Measurements from ENCODE around the gene TMEM140.

TMEM140 gene

DNA sequence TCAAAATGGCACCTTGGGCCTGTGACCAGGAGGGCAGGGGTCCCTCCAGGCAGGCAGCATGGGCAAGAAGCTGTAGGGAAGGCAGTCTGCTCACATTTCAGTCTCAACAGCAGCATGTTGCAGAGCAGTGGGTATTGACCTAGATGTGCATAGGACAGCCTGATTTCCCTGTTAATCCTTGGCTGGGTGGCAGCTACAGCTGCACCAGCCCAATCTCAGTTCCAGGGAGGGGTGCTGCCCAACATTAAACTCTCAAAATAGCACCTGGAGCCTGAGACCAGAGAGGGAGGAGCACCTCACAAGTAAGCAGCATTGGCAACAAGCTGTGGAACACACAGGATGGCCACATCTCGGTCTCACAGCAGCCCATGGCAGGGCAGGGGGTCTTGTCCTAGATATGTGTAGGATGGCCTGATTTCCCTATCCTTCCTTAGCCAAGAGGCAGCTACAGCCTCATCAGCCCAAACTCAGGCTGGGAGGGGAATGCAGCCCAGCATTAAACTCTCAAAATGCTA is 10.3 kb downstream of the TMEM140 start:
- H3K4me3 ChIP-seq (replicated peaks; ENCODE audit: low read depth, low read length) = no peak overlapping the region
- TF ChIP-seq, protein P1, sequence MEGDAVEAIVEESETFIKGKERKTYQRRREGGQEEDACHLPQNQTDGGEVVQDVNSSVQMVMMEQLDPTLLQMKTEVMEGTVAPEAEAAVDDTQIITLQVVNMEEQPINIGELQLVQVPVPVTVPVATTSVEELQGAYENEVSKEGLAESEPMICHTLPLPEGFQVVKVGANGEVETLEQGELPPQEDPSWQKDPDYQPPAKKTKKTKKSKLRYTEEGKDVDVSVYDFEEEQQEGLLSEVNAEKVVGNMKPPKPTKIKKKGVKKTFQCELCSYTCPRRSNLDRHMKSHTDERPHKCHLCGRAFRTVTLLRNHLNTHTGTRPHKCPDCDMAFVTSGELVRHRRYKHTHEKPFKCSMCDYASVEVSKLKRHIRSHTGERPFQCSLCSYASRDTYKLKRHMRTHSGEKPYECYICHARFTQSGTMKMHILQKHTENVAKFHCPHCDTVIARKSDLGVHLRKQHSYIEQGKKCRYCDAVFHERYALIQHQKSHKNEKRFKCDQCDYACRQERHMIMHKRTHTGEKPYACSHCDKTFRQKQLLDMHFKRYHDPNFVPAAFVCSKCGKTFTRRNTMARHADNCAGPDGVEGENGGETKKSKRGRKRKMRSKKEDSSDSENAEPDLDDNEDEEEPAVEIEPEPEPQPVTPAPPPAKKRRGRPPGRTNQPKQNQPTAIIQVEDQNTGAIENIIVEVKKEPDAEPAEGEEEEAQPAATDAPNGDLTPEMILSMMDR (IDR thresholded peaks at IDR 0.05; ENCODE audit: low read length, missing control alignments) = no peak
- DNase-seq (ENCODE audit: low read depth) = no peak

DNA sequence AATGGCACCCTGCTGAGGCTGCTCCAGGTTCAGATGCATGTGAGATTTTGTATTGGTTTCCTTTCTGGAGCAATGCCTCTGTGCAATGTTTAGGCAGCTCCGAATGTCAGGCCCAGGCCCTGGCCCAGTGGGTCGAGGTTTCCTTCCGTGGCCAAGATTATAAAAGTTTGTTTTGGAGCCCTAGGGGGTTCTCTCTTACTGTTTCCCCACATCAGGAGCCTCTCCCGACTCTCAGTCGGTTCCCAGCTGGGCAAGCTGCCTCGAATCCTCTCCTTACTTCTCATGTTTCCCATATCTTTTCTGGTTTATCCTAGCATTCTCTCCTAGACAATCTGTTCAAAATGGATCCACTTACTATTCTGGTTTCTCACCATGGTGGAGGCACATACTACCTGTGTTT is 11.0 kb downstream of the TMEM140 start:
- TF ChIP-seq, protein P1 (IDR thresholded peaks at IDR 0.05; ENCODE audit: low read length, missing control alignments) = no peak
- H3K4me3 ChIP-seq (replicated peaks; ENCODE audit: low read depth, low read length) = no peak overlapping the region
- no peak for DNase-seq (ENCODE audit: low read depth)

DNA sequence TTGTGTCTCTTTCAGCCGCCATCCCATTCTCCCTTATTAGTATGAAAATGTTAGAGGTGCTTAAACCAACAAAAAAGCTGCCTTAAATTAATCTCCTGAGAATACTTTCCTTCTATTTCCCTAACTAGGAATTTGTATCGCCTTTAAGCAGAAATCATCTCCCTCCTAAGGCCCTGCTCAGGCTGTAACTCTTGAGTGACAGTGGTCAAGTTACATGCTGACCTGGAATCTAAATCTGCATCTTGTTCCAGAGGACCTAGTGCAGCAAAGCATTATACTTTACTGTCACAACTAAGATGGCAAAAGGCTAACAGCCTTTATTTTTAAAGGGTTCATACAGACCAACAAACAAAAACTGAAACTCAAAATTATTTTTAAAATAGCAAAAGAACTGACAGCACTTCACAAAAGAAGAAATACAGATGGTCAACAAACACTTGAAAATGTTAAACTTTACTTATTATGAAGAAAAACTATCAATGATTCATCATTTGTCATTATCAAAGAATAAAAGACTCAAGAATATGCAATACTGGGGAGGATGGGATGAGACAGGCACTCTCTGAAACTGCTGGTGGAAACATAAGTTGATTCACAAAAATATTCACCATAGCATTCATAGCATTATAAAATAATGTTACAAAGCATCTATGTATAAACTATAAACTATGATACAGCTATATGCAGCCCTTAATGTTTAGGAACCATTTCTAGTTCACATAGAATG is 11.7 kb downstream of the TMEM140 start:
- no peak overlapping the region for H3K4me3 ChIP-seq (replicated peaks; ENCODE audit: low read depth, low read length)
- DNase-seq (ENCODE audit: low read depth) = no peak
- TF ChIP-seq, protein P1 (IDR thresholded peaks at IDR 0.05; ENCODE audit: low read length, missing control alignments) = no peak

DNA sequence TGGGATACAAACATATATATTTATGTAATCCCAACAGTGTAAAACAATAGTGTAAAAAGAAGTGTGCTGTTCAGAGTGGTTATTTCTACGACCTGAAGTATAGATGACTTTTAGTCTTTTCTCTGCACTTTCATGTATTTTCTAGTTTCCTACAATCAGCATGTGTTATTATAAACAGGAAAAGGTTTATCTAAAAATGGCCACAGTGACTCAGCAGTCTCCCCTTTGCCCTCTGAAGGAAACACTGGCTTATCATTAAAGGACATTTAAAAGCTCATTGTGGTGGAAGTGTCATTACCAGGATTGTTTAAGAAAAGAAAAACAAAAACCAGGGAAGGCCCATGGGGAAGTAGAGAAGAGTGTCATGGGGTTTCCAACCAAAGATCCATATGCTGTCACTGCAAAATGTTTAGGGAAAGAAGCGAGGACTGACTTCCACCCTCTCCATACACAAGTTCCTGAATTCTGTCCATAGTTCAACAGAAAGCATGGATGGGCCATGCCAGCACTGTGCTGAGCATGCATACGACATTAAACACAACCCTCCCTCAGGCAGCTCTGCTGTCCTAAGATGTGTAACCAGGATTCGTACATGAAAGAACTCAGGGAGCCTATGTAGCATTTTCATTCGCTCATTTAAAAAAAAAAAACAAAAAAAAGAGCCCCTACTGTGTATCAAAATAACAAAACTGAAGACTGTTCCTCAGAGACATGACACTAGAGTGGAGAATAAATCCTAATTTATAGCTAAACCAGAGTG is 12.4 kb downstream of the TMEM140 start:
- TF ChIP-seq, protein P1 (IDR thresholded peaks at IDR 0.05; ENCODE audit: low read length, missing control alignments) = no peak
- peak; percentile 49 for DNase-seq (ENCODE audit: low read depth)
- H3K4me3 ChIP-seq (replicated peaks; ENCODE audit: low read depth, low read length) = no peak overlapping the region

DNA sequence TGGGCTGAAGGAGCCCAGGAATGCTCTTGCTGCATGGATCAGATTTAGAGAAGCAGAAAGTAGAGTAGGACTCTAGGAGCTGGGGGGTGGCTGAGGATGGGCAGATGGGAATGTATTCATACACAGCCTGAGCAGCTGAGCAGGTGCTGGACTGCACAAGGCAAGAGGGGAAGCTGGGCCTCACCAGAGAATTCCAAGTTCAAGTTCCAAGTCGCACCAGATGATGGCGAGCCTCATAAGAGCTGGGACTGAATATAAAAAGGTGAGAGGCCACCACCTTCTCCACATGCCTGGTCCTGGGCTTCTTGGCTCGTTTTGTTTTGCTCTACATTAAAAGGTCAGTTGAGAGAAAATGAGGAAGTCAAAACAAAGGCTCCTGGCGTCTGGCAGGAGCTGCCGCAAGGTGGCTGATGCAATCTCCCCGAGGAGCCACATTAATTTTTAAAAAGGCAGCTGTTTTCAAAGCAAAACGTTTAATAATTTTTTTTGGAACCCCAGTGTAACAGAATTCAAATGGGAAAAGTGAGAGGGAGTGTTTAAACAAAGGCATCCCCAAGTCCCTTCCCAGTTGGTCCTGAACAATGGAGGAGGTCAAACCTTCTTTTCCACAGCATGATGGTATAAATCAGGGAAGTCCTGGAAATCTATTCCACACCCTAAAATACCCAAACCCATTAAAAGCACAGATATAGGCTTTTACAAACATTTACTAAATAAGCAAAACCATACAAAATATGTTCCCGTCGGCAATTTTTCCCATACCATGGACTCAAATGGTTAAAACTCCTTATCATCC is 13.2 kb downstream of the TMEM140 start:
- DNase-seq (ENCODE audit: low read depth) = peak; percentile 18
- H3K4me3 ChIP-seq (replicated peaks; ENCODE audit: low read depth, low read length) = no peak overlapping the region
- TF ChIP-seq, protein P1 (IDR thresholded peaks at IDR 0.05; ENCODE audit: low read length, missing control alignments) = no peak

DNA sequence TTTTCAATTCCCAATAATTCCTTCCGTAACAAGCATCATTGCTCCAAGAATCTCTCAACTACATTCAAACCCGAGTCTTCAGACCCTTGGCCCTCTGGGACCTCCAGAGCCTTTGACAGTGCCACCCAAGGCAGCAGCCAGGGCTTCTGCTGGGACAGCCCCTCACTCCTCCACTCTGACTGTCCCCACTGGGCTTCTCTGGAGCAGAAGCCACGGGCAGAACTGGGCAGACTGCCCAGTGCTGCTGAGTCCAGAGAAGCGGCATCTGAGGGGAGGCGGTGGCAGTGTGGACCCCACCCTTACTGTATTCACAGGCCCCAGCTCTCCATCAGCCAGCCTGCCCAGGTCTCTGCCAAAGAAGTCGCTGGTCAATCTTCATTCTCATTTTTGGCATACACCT is 13.8 kb downstream of the TMEM140 start:
- TF ChIP-seq, protein P1 (IDR thresholded peaks at IDR 0.05; ENCODE audit: low read length, missing control alignments) = no peak
- no peak for DNase-seq (ENCODE audit: low read depth)
- no peak overlapping the region for H3K4me3 ChIP-seq (replicated peaks; ENCODE audit: low read depth, low read length)
